HK-2 (cell line): Measurements from ENCODE around the gene CCNA1.

Experiments
- DNase-seq: peaks from one replicate; pipeline ENCODE4 v3.0.0-alpha.2; 2018; ENCODE audit not compliant: unreplicated experiment

The CCNA1 gene

GRCh38 chr13:36432106-36432544, at the start of gene CCNA1:
CCNA1 (plus strand) TSS chr13:36432495; CDS start chr13:36433057, 562 bp downstream.
- no peak for DNase-seq

GRCh38 chr13:36385489-36385888, 46.8 kb upstream of the CCNA1 start:
- no peak for DNase-seq

DNA sequence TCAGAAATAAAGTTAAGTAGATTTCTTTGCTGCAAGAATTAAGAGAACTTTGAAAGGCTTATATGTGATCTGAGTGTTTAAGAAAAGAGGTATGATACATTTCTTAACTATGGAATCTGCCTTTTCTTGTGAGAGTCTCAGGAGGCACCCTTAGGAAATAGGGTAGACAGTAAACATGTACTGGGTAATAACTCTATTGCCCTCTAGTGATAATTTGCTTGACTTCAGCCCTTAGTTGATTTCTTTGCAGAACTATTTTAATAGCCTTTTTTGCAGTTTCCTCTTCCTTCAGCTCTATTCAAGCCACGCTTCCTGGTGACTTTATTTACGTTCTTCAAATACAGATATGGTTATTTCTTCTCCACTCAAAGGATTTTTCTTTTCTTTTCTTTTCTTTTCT, 37.0 kb upstream of the CCNA1 start:
- no peak for DNase-seq

- no peak for DNase-seq
Measured at GRCh38 chr13:36405151-36405550, 27.1 kb upstream of the CCNA1 start.

GRCh38 chr13:36412736-36413135, 19.6 kb upstream of the CCNA1 start:
- DNase-seq = no peak

DNA sequence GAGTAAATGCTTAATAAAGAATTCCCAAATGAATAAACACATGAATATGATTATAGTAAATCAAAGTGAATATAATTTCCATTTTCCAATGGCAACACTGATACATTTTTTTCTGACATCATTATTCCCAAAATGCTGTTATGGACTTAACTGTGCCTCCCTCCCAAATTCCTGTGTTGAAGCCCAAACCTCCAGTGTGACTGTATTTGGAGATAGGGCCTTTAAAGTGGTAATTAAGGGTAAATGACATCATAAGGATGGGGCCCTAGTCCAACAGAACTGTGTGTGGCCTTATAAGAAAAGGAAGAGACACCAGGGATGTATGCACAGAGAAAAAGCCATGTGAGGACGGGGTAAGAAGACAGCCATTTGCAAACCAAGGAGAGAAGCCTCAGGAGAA, 19.1 kb upstream of the CCNA1 start:
- no peak for DNase-seq

DNA sequence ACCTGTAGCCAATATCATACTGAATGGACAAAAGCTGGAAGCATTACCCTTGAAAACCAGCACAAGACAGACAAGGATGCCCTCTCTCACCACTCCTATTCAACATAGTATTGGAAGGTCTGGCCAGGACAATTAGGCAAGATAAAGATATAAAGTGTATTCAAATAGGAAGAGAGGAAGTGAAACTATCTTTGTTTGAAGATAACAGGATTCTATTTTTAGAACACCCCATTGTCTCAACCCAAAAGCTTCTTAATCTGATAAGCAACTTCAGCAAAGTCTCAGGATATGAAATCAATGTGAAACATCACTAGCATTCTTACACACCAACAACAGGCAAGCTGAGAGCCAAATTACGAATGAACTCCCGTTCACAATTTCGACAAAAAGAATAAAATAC, 17.8 kb upstream of the CCNA1 start:
- no peak for DNase-seq

- no peak for DNase-seq
Measured at GRCh38 chr13:36417331-36417730, 15.0 kb upstream of the CCNA1 start.

DNA sequence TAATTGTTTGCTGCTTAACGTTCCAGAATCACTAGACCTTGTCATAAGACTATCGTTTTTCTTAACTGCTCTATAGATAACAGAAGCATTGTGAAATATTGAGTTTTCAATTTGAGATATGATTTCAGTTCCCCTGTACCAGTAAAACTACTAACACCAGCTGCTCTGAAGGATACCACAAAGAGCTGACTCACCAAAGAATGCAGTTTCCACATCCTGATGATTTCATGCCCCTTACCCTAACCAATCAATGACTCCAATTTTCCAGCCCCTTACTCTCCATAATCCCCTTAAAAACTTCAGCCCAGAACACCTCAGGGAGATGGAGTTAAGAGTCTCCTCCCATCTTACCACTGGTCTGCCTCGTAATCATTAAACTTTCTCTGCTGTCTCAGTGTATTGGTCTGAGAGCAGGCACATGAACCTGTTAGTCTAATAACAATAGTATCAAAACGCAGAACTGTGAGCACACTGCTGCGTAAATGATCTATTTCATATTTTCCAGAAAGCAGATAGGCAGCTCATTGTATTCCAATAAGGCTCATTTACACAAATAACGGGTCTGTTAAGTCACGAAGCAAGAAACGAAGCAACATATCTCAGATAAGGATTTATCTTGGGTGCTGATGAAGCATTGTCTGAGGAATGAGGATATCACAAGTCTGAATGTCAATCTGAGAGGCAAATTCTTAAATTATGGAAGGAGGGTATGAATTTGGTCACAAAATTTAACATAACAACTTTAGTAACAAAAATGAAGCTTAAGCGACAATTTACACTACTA, 14.1 kb upstream of the CCNA1 start:
- DNase-seq = no peak

DNA sequence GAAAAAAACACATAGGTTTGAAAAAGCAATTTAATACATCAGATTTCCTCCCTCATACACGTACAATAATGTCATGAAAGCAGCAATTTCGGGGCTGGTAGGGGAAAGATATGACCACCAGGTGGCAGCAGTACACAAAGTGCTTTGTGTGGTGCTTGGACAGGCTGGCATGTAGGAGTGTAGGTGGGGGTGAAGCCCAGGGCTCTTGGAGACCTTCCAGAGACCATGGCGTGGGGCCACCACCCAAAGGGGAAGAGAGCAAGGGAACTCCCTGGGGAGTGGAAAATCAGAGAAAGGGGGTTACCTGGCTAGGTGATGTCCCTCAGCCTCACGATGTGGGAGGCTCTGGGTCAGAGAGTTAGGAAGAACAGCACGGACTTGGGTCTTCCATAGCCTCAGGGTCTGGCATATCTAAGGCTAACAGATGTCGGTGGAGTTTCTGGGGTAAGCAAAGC, 11.8 kb upstream of the CCNA1 start:
- DNase-seq = peak; percentile 57

DNA sequence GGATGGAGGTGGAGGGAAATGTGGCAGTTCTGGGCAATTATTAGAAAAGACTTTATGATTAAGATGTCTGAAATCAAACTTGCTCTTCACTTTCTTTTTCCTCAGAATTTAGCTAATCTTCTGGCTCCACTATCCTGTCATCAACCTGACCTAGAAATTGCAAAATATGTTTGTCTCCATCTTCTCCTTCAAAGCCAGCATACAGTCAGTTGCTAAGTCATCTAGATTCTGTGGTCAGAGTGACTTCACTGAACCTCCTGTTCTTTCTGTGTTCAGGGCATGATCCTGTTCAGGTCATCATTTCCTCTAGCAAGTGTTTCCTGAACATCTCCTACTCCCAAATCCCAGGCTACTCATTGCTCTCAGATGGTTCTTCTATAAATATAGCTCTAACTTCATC, 10.8 kb upstream of the CCNA1 start:
- DNase-seq = no peak

- DNase-seq = no peak
Measured at GRCh38 chr13:36428086-36428485, 4.2 kb upstream of the CCNA1 start.

DNA sequence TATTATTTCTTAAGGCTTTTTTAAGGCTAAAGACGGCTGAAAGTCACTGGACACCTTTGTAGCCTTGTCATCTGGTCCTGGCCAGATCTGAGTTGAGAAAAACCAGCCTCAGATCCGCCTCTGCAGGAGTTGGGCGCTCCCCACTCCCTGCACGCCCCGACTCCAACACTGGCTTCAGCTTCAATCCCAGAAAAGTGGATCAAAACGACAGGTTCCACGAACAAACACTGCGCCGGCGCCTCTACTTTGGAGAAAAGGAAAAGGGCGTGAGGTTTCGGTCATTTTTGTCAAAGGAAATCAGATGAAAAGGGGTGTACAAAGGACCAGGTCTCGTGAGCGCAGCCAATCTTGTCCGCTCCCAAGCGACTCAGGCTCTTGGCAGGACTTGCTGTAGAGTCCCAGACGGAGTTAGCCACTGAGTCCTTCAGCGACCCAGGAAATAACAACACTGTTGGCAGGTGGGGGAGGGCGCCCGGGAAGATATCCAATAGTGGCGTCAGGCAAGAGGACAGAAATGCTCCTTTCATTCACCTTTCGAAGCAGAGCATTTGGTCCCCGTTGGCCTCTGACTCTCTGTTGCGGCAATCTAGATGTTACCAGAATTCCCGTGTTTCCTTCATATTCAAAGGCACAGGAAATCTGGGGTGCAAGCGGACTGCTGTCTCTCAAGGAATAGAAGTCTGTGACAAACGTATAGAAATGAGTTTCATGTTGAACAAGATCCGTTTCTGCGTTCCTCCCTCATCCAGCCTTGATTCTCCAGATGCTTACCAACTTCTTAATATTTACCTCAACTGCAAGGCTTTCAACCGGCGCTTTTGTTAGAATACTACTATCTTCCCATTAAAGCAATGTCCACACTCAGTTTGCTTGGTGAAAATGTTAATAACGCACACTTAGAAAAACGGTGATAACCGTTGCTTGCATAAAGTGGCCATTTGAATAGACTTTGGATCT, 1.8 kb upstream of the CCNA1 start:
- no peak for DNase-seq

GRCh38 chr13:36431204-36432105, 840 bp upstream of the CCNA1 start:
- DNase-seq = no peak

DNA sequence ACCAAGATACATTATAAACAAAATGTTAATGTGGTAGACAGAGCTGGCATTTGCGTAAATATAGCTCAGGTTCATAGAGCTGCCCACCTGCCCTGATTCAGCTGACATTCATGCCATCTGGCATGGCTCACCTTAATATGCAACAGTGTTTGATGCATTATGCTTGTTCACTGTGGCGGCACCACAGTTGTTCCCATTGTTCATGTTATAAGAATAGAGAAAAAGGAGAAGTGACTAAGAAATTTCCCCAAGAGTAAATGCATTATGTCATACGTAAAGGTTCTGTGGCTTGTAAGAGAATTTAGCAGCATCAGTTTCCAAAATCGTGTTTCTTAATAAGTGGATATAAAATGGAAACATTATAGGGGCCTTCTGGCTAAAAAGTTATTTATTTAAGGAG, 4.5 kb downstream of the CCNA1 start:
- no peak for DNase-seq

DNA sequence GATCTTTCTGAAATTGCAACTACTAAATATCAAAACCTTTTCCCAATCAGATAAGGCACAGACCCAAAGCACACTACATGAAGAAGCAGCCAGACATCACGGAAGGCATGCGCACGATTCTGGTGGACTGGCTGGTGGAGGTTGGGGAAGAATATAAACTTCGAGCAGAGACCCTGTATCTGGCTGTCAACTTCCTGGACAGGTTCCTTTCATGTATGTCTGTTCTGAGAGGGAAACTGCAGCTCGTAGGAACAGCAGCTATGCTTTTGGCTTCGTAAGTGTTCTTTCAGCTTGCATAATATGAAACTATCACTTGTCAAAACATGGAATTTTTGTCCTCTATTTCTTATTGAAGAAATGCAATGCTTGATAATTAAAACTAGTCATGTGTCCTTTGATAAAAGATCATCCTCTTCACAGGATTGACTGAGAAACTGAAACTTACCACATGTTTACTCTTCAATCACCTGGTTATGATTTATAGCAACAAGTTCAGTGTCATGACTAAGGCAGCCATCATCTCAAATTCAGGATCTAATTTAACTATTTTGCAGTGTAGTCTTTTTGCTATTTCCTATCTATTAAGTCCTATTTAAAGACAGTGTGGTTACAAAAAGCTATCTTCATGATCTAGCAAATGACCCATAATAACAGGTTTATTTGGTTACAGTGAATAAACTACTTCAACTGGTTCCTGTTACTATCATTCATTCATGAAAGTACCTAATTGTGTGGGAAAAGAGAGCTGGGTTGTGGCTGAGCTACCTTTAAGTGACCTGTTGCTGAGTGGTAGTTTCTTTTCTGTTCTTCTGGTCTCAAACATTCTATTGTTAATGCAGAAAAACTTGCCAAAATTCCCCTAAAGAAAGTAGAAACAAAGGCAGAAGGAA, 6.5 kb downstream of the CCNA1 start:
- DNase-seq = no peak

GRCh38 chr13:36445278-36445677, 13.0 kb downstream of the CCNA1 start:
- DNase-seq = no peak

- no peak for DNase-seq
Measured at GRCh38 chr13:36445891-36446351, 13.6 kb downstream of the CCNA1 start.

- no peak for DNase-seq
Measured at GRCh38 chr13:36447501-36447900, 15.2 kb downstream of the CCNA1 start.

DNA sequence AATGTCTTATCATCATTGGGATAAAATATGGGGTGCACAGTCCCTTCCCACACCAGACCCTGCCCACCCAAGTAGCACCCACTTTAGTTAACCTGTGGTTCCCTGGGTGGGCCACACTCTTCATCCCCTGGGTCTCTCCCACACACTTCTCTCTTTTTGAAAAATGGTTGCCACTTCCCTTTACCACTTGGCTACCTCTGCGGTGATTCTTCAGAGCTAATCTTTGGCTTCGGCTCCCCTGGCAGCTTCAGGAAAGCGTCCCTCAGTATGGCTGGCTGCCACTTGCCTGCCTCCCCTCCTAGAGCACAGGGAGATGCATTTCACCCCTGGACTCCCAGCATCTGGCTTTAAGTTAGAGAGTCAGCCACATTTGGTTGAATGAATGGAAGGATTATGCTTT, 18.2 kb downstream of the CCNA1 start:
- DNase-seq = no peak

DNA sequence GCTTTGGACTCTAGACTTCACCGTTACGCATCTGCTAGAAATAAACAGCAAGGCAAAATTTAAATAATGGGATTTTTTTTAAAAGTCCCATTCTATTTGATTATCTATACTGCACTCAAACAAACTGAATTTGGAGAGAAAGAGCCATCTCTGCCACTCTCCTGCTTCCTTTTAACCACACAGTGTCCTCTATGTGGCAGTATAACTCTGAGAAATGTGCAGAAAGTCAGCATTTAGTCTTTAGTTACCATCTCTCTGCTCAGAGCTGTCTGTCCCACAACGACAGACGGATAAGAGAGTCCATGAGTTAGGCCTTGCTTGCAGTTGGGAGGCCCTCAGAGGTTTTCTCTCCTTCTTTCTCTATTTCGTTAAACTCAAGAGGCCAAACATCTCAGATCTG, 21.2 kb downstream of the CCNA1 start:
- DNase-seq = no peak
